Mesendoderm (in vitro differentiated cells): ENCODE results near the gene PCYOX1L.

ENCODE experiments used
- DNase-seq: peaks from one replicate; pipeline ENCODE4 v3.0.0; 2013
- H2AK5ac ChIP-seq: 2 replicates; pipeline ENCODE4 v1.6.1; 2013; ENCODE audit warnings: low read length, inconsistent platforms
- H2BK120ac ChIP-seq: 2 replicates; pipeline ENCODE4 v1.6.1; 2013; ENCODE audit warnings: low read depth, mild to moderate bottlenecking, low read length, moderate library complexity, mixed read lengths
- H2BK15ac ChIP-seq: replicated peaks from 2 replicates; pipeline ENCODE4 v1.6.1; 2013; ENCODE audit warnings: low read depth, mild to moderate bottlenecking, moderate library complexity
- H2BK5ac ChIP-seq: 2 replicates; pipeline ENCODE4 v1.6.1; 2013; ENCODE audit warnings: low read length, inconsistent platforms
- H3K18ac ChIP-seq: 2 replicates; pipeline ENCODE4 v1.6.1; 2013; ENCODE audit warnings: mild to moderate bottlenecking, low read length, mixed read lengths
- H3K23ac ChIP-seq: one replicate; pipeline ENCODE4 v1.6.1; 2013; ENCODE audit warnings: low read length
- H3K27ac ChIP-seq: 2 replicates; pipeline ENCODE4 v1.5.1; 2013; ENCODE audit warnings: low read depth, mild to moderate bottlenecking, inconsistent platforms, low read length, moderate library complexity
- H3K27me3 ChIP-seq: 2 replicates; pipeline ENCODE4 v1.6.1; 2013; ENCODE audit warnings: low read length, control low read depth, mild to moderate bottlenecking, inconsistent platforms; ENCODE audit not compliant: insufficient read depth, poor library complexity
- H3K36me3 ChIP-seq: 2 replicates; pipeline ENCODE4 v1.6.1; 2013; ENCODE audit warnings: low read length, inconsistent platforms; ENCODE audit not compliant: control insufficient read depth, insufficient read depth
- H3K4ac ChIP-seq: one replicate; pipeline ENCODE4 v1.6.1; 2013; ENCODE audit warnings: low read depth, mild to moderate bottlenecking, low read length, moderate library complexity
- H3K4me1 ChIP-seq: 2 replicates; pipeline ENCODE4 v1.6.1; 2013; ENCODE audit warnings: low read depth, low read length, inconsistent platforms; ENCODE audit not compliant: control insufficient read depth
- H3K4me2 ChIP-seq: 2 replicates; pipeline ENCODE4 v1.6.1; 2013; ENCODE audit warnings: low read length
- H3K4me3 ChIP-seq: 2 replicates; pipeline ENCODE4 v1.5.1; 2013; ENCODE audit warnings: mild to moderate bottlenecking, low read length
- H3K56ac ChIP-seq: one replicate; pipeline ENCODE4 v1.6.1; 2013; ENCODE audit warnings: low read length
- H3K79me1 ChIP-seq: 2 replicates; pipeline ENCODE4 v1.6.1; 2013; ENCODE audit warnings: low read length, inconsistent platforms
- H3K79me2 ChIP-seq: 2 replicates; pipeline ENCODE4 v1.6.1; 2013; ENCODE audit warnings: mild to moderate bottlenecking, low read length; ENCODE audit not compliant: control insufficient read depth, insufficient read depth
- H3K9ac ChIP-seq: 2 replicates; pipeline ENCODE4 v1.6.1; 2013; ENCODE audit warnings: low read length, inconsistent platforms
- H4K5ac ChIP-seq: one replicate; pipeline ENCODE4 v1.6.1; 2013; ENCODE audit warnings: low read length
- H4K8ac ChIP-seq: one replicate; pipeline ENCODE4 v1.6.1; 2013; ENCODE audit warnings: low read depth, mild to moderate bottlenecking, control low read depth, low read length, moderate library complexity
- WGBS: extraction: QIAGEN DNeasy Blood & Tissue Kit; methylation state at CpG from one replicate; pipeline ENCODE4 v1.1.7; 2013; ENCODE audit warnings: low lambda C conversion rate, missing lambda C conversion rate; ENCODE audit not compliant: insufficient coverage; ENCODE audit errors: extremely low coverage; 5-methylcytosine and 5-hydroxymethylcytosine counted together

The PCYOX1L gene

GRCh38 chr5:149352169-149352568 is 5.7 kb upstream of the PCYOX1L start:
- Histone ChIP-seq H4K8ac (no peak overlapping the region), H3K18ac (no peak overlapping the region), H3K4ac (no peak overlapping the region), H2BK5ac (no peak overlapping the region), H2BK120ac (no peak overlapping the region), H3K23ac (no peak overlapping the region), H2AK5ac (no peak overlapping the region), H4K5ac (no peak overlapping the region), H3K79me2 (peaks cover 5% of the 10 kb centered on the region), H2BK15ac (no peak overlapping the region), H3K27me3 (no peaks in the 10 kb centered on the region), H3K27ac (no peak overlapping the region), H3K56ac (no peak overlapping the region), H3K4me1 (no peaks in the 10 kb centered on the region), H3K4me3 (no peak overlapping the region), H3K4me2 (no peak overlapping the region), H3K9ac (no peak overlapping the region), H3K36me3 (peaks cover 8% of the 10 kb centered on the region), H3K79me1 (peaks cover 11% of the 10 kb centered on the region)
- no peak for DNase-seq
- WGBS = no CpG with 5 or more reads among the region's 4 CpGs

- no CpG with 5 or more reads among the region's 2 CpGs for WGBS
- H2AK5ac ChIP-seq = no peak overlapping the region
- no peak overlapping the region for H2BK120ac ChIP-seq
- no peaks in the 10 kb centered on the region for H3K79me2 ChIP-seq
- H2BK5ac ChIP-seq = no peak overlapping the region
- H3K79me1 ChIP-seq = peaks cover 4% of the 10 kb centered on the region
- H4K8ac ChIP-seq = no peak overlapping the region
- H2BK15ac ChIP-seq = no peak overlapping the region
- no peak overlapping the region for H3K23ac ChIP-seq
- DNase-seq = no peak
- H4K5ac ChIP-seq = no peak overlapping the region
- H3K36me3 ChIP-seq = peaks cover 7% of the 10 kb centered on the region
- H3K4ac ChIP-seq = no peak overlapping the region
- no peaks in the 10 kb centered on the region for H3K27me3 ChIP-seq
- no peak overlapping the region for H3K4me3 ChIP-seq
- no peak overlapping the region for H3K56ac ChIP-seq
- no peak overlapping the region for H3K18ac ChIP-seq
- no peak overlapping the region for H3K9ac ChIP-seq
- H3K27ac ChIP-seq = no peak overlapping the region
- no peak overlapping the region for H3K4me2 ChIP-seq
- H3K4me1 ChIP-seq = no peaks in the 10 kb centered on the region
Measured at GRCh38 chr5:149353911-149354310, 3.9 kb upstream of the PCYOX1L start.

- Histone ChIP-seq H3K27ac (no peak overlapping the region), H3K79me1 (peaks cover 3% of the 10 kb centered on the region), H3K4me1 (no peaks in the 10 kb centered on the region), H4K5ac (no peak overlapping the region), H3K9ac (no peak overlapping the region), H3K18ac (no peak overlapping the region), H2BK120ac (no peak overlapping the region), H3K79me2 (no peaks in the 10 kb centered on the region), H3K23ac (no peak overlapping the region), H2AK5ac (no peak overlapping the region), H4K8ac (no peak overlapping the region), H3K27me3 (no peaks in the 10 kb centered on the region), H2BK5ac (no peak overlapping the region), H2BK15ac (no peak overlapping the region), H3K4ac (no peak overlapping the region), H3K4me3 (no peak overlapping the region), H3K4me2 (no peak overlapping the region), H3K36me3 (peaks cover 4% of the 10 kb centered on the region), H3K56ac (no peak overlapping the region)
- no peak for DNase-seq
- WGBS = no CpG with 5 or more reads among the region's 1 CpG
Measured at GRCh38 chr5:149355688-149356087, 2.2 kb upstream of the PCYOX1L start.

- peaks cover 1% of the 10 kb centered on the region for H3K36me3 ChIP-seq
- DNase-seq = no peak
- H2BK5ac ChIP-seq = no peak overlapping the region
- H3K4me2 ChIP-seq = no peak overlapping the region
- no peak overlapping the region for H2BK15ac ChIP-seq
- no CpG with 5 or more reads among the region's 8 CpGs for WGBS
- H4K8ac ChIP-seq = no peak overlapping the region
- no peak overlapping the region for H2BK120ac ChIP-seq
- no peak overlapping the region for H4K5ac ChIP-seq
- no peak overlapping the region for H3K23ac ChIP-seq
- H3K79me1 ChIP-seq = peaks cover 1% of the 10 kb centered on the region
- H3K4me1 ChIP-seq = no peaks in the 10 kb centered on the region
- H3K56ac ChIP-seq = no peak overlapping the region
- H3K27me3 ChIP-seq = no peaks in the 10 kb centered on the region
- no peak overlapping the region for H3K27ac ChIP-seq
- no peak overlapping the region for H3K4ac ChIP-seq
- H3K79me2 ChIP-seq = no peaks in the 10 kb centered on the region
- no peak overlapping the region for H3K9ac ChIP-seq
- H2AK5ac ChIP-seq = no peak overlapping the region
- H3K4me3 ChIP-seq = no peak overlapping the region
- no peak overlapping the region for H3K18ac ChIP-seq
Measured at GRCh38 chr5:149356391-149356790, 1.5 kb upstream of the PCYOX1L start.

GRCh38 chr5:149358294-149358651 is 427 bp downstream of the PCYOX1L start:
- H3K18ac ChIP-seq = no peak overlapping the region
- no peak overlapping the region for H3K23ac ChIP-seq
- H3K9ac ChIP-seq = peak overlapping the region; percentile 73
- H2BK15ac ChIP-seq = no peak overlapping the region
- H3K79me1 ChIP-seq = no peaks in the 10 kb centered on the region
- no CpG with 5 or more reads among the region's 18 CpGs for WGBS
- no peak overlapping the region for H2BK5ac ChIP-seq
- peak overlapping the region; percentile 92 for H3K4me2 ChIP-seq
- H2BK120ac ChIP-seq = no peak overlapping the region
- no peak overlapping the region for H3K27ac ChIP-seq
- no peaks in the 10 kb centered on the region for H3K4me1 ChIP-seq
- H3K56ac ChIP-seq = peak overlapping the region; percentile 88
- H2AK5ac ChIP-seq = no peak overlapping the region
- no peak overlapping the region for H4K8ac ChIP-seq
- no peaks in the 10 kb centered on the region for H3K79me2 ChIP-seq
- H3K27me3 ChIP-seq = no peaks in the 10 kb centered on the region
- H4K5ac ChIP-seq = no peak overlapping the region
- H3K4ac ChIP-seq = no peak overlapping the region
- DNase-seq = no peak
- peak overlapping the region; percentile 67 for H3K4me3 ChIP-seq
- H3K36me3 ChIP-seq = no peaks in the 10 kb centered on the region

- no peaks in the 10 kb centered on the region for H3K79me2 ChIP-seq
- no peak overlapping the region for H3K27ac ChIP-seq
- no peak overlapping the region for H3K4me2 ChIP-seq
- no peak overlapping the region for H3K18ac ChIP-seq
- no peak overlapping the region for H3K23ac ChIP-seq
- H3K4ac ChIP-seq = no peak overlapping the region
- H3K36me3 ChIP-seq = no peaks in the 10 kb centered on the region
- H4K5ac ChIP-seq = no peak overlapping the region
- no peak overlapping the region for H3K9ac ChIP-seq
- H3K56ac ChIP-seq = no peak overlapping the region
- DNase-seq = no peak
- H2BK15ac ChIP-seq = no peak overlapping the region
- H2BK5ac ChIP-seq = no peak overlapping the region
- H3K4me1 ChIP-seq = no peaks in the 10 kb centered on the region
- H2BK120ac ChIP-seq = no peak overlapping the region
- H3K79me1 ChIP-seq = no peaks in the 10 kb centered on the region
- no peak overlapping the region for H3K4me3 ChIP-seq
- no peaks in the 10 kb centered on the region for H3K27me3 ChIP-seq
- H2AK5ac ChIP-seq = no peak overlapping the region
- no CpG with 5 or more reads among the region's 8 CpGs for WGBS
- no peak overlapping the region for H4K8ac ChIP-seq
Measured at GRCh38 chr5:149358868-149359495, 1.1 kb downstream of the PCYOX1L start.
